HEK293 (cell line): ENCODE data around the gene PRAC2.

Experiments used
- ATF2 ChIP-seq: fragments of 450-650 bp; formaldehyde crosslinking; IDR thresholded peaks from 2 replicates; pipeline ENCODE4 v1.5.1; 2016; ENCODE audit warnings: missing biosample characterization, missing genetic modification characterization, low read depth
- GFI1B ChIP-seq: fragments of 450-650 bp; formaldehyde crosslinking; IDR thresholded peaks from 2 replicates; pipeline ENCODE4 v1.5.1; 2016; ENCODE audit warnings: missing biosample characterization, missing genetic modification characterization
- KLF10 ChIP-seq: fragments of 450-650 bp; IDR thresholded peaks from 2 replicates; pipeline ENCODE4 v1.5.1; 2018; ENCODE audit warnings: missing biosample characterization, mild to moderate bottlenecking, missing genetic modification characterization
- KLF17 ChIP-seq: fragments of 450-650 bp; formaldehyde crosslinking; IDR thresholded peaks from 2 replicates; pipeline ENCODE4 v1.5.1; 2016; ENCODE audit warnings: missing biosample characterization, missing genetic modification characterization
- MEIS1 ChIP-seq: sonication (generic); formaldehyde crosslinking; IDR thresholded peaks from 2 replicates; pipeline ENCODE4 v1.8.1; 2022; ENCODE audit warnings: missing genetic modification reagents, mild to moderate bottlenecking, borderline replicate concordance
- WT1 ChIP-seq: fragments of 450-650 bp; formaldehyde crosslinking; IDR thresholded peaks from 2 replicates; pipeline ENCODE4 v1.5.1; 2016; ENCODE audit warnings: missing biosample characterization, missing genetic modification characterization
- ZBTB11 ChIP-seq: fragments of 450-650 bp; formaldehyde crosslinking; conservative IDR thresholded peaks from 2 replicates; pipeline ENCODE4 v1.5.1; 2016; ENCODE audit warnings: low read depth, missing biosample characterization, missing genetic modification characterization
- ZBTB44 ChIP-seq: fragments of 450-650 bp; IDR thresholded peaks from 2 replicates; pipeline ENCODE4 v1.5.1; 2018; ENCODE audit warnings: missing biosample characterization, mild to moderate bottlenecking, missing genetic modification characterization
- ZFP37 ChIP-seq: fragments of 450-650 bp; formaldehyde crosslinking; IDR thresholded peaks from 2 replicates; pipeline ENCODE4 v1.5.1; 2016; ENCODE audit warnings: missing biosample characterization, missing genetic modification characterization
- ZNF114 ChIP-seq: fragments of 450-650 bp; formaldehyde crosslinking; IDR thresholded peaks from 2 replicates; pipeline ENCODE4 v1.5.0; 2017; ENCODE audit warnings: missing biosample characterization, missing genetic modification characterization
- ZNF157 ChIP-seq: fragments of 450-650 bp; formaldehyde crosslinking; IDR thresholded peaks from 2 replicates; pipeline ENCODE4 v1.5.1; 2016; ENCODE audit warnings: missing biosample characterization, missing genetic modification characterization
- ZNF184 ChIP-seq: fragments of 450-650 bp; IDR thresholded peaks from 2 replicates; pipeline ENCODE4 v1.5.1; 2018; ENCODE audit warnings: missing biosample characterization, mild to moderate bottlenecking, missing genetic modification characterization
- ZNF2 ChIP-seq: fragments of 450-650 bp; formaldehyde crosslinking; IDR thresholded peaks from 2 replicates; pipeline ENCODE4 v1.5.1; 2016; ENCODE audit warnings: missing biosample characterization, missing genetic modification characterization
- ZNF211 ChIP-seq: fragments of 450-650 bp; formaldehyde crosslinking; IDR thresholded peaks from 2 replicates; pipeline ENCODE4 v1.5.1; 2016; ENCODE audit warnings: low read depth, missing biosample characterization, missing genetic modification characterization
- ZNF274 ChIP-seq, 2 experiments: fragments of 200-500 bp in 1 of 2; fragments of 450-650 bp in 1 of 2; sonication (Bioruptor generic) in 1 of 2; formaldehyde crosslinking in 1 of 2; IDR thresholded peaks; 2 replicates each; pipeline versions ENCODE4 v1.5.1 to v1.6.1; 2014 to 2016; ENCODE audit warnings: borderline replicate concordance in 1 of 2, inconsistent platforms in 1 of 2, low read length in 1 of 2, missing biosample characterization in 1 of 2, missing genetic modification characterization in 1 of 2
- ZNF302 ChIP-seq: fragments of 450-650 bp; formaldehyde crosslinking; IDR thresholded peaks from 2 replicates; pipeline ENCODE4 v1.5.1; 2016; ENCODE audit warnings: missing biosample characterization, missing genetic modification characterization, low read depth
- ZNF350 ChIP-seq: fragments of 450-650 bp; formaldehyde crosslinking; IDR thresholded peaks from 2 replicates; pipeline ENCODE4 v1.5.0; 2017; ENCODE audit warnings: missing biosample characterization, mild to moderate bottlenecking, missing genetic modification characterization
- ZNF354C ChIP-seq: fragments of 450-650 bp; formaldehyde crosslinking; IDR thresholded peaks from 2 replicates; pipeline ENCODE4 v1.5.1; 2016; ENCODE audit warnings: missing biosample characterization, missing genetic modification characterization, low read depth, borderline replicate concordance
- ZNF404 ChIP-seq: fragments of 450-650 bp; formaldehyde crosslinking; IDR thresholded peaks from 2 replicates; pipeline ENCODE4 v1.5.1; 2017; ENCODE audit warnings: missing biosample characterization, missing genetic modification characterization
- ZNF501 ChIP-seq: fragments of 450-650 bp; formaldehyde crosslinking; IDR thresholded peaks from 2 replicates; pipeline ENCODE4 v1.5.1; 2016; ENCODE audit warnings: missing biosample characterization, missing genetic modification characterization
- ZNF510 ChIP-seq: fragments of 450-650 bp; formaldehyde crosslinking; IDR thresholded peaks from 2 replicates; pipeline ENCODE4 v1.5.1; 2018; ENCODE audit warnings: mild to moderate bottlenecking, missing genetic modification characterization, missing biosample characterization; ENCODE audit not compliant: insufficient replicate concordance
- ZNF544 ChIP-seq: fragments of 450-650 bp; formaldehyde crosslinking; IDR thresholded peaks from 2 replicates; pipeline ENCODE4 v1.5.0; 2017; ENCODE audit warnings: missing biosample characterization, missing genetic modification characterization
- ZNF558 ChIP-seq: fragments of 450-650 bp; formaldehyde crosslinking; IDR thresholded peaks from 2 replicates; pipeline ENCODE4 v1.5.1; 2016; ENCODE audit warnings: missing biosample characterization, missing genetic modification characterization
- ZNF580 ChIP-seq: fragments of 450-650 bp; formaldehyde crosslinking; IDR thresholded peaks from 2 replicates; pipeline ENCODE4 v1.5.1; 2016; ENCODE audit warnings: missing biosample characterization, missing genetic modification characterization
- ZNF629 ChIP-seq: fragments of 450-650 bp; formaldehyde crosslinking; IDR thresholded peaks from 2 replicates; pipeline ENCODE4 v1.5.1; 2017; ENCODE audit warnings: missing biosample characterization, missing genetic modification characterization
- ZNF670 ChIP-seq: fragments of 450-650 bp; formaldehyde crosslinking; IDR thresholded peaks from 2 replicates; pipeline ENCODE4 v1.5.1; 2016; ENCODE audit warnings: missing biosample characterization, missing genetic modification characterization, low read depth
- ZNF692 ChIP-seq: fragments of 450-650 bp; formaldehyde crosslinking; IDR thresholded peaks from 2 replicates; pipeline ENCODE4 v1.5.1; 2016; ENCODE audit warnings: missing biosample characterization, missing genetic modification characterization
- ZNF701 ChIP-seq: fragments of 450-650 bp; formaldehyde crosslinking; IDR thresholded peaks from 2 replicates; pipeline ENCODE4 v1.5.1; 2016; ENCODE audit warnings: missing biosample characterization, missing genetic modification characterization
- ZNF791 ChIP-seq: fragments of 450-650 bp; formaldehyde crosslinking; IDR thresholded peaks from 2 replicates; pipeline ENCODE4 v1.5.1; 2016; ENCODE audit warnings: missing biosample characterization, missing genetic modification characterization
- ZNF843 ChIP-seq: fragments of 450-650 bp; formaldehyde crosslinking; IDR thresholded peaks from 2 replicates; pipeline ENCODE4 v1.5.1; 2016; ENCODE audit warnings: missing biosample characterization, missing genetic modification characterization
- ZSCAN23 ChIP-seq: fragments of 450-650 bp; formaldehyde crosslinking; IDR thresholded peaks from 2 replicates; pipeline ENCODE4 v1.5.1; 2016; ENCODE audit warnings: missing biosample characterization, missing genetic modification characterization

The PRAC2 gene

GRCh38 chr17:48678141-48678971 lies 44.6 kb upstream of the PRAC2 start (continued):
- TF ChIP-seq KLF10 (tag by site-specific recombination) (peak; percentile 38; the same call in 1 of the 2 replicates), ZNF184 (tag by site-specific recombination) (0 out of 2 replicates have a peak, but pooled peaks have one; percentile 22), ZNF350 (tag by site-specific recombination) (no peak), ZNF692 (no peak), ZBTB44 (no peak), ZNF791 (tag by site-specific recombination) (no peak), ZNF843 (no peak), ZBTB11 (tag by site-specific recombination) (no peak), ZNF114 (tag by site-specific recombination) (no peak), ZNF558 (tag by site-specific recombination) (no peak), ZNF580 (tag by site-specific recombination) (no peak), ZNF701 (no peak), ZNF211 (tag by site-specific recombination) (no peak), ZNF354C (no peak), ZNF2 (tag by site-specific recombination) (peak; percentile 58; the same call in 1 of the 2 replicates), ZNF670 (no peak), ZSCAN23 (tag by site-specific recombination) (no peak), ZNF544 (no peak), ZFP37 (tag by site-specific recombination) (no peak; the same call in 1 of the 2 replicates), ZNF629 (tag by site-specific recombination) (no peak), KLF17 (tag by site-specific recombination) (0 out of 2 replicates have a peak, but pooled peaks have one; percentile 39), WT1 (tag by site-specific recombination) (no peak), ZNF274 (IDR thresholded peaks at IDR 0.05; ENCODE audit: low read length) (no peak), ZNF274 (tag by site-specific recombination; IDR thresholded peaks at IDR 0.05; ENCODE audit: borderline replicate concordance) (no peak), ZNF157 (no peak), GFI1B (tag by site-specific recombination) (no peak), ZNF404 (tag by site-specific recombination) (no peak), ATF2 (tag by site-specific recombination) (no peak), ZNF510 (tag by site-specific recombination) (no peak), ZNF302 (tag by site-specific recombination) (no peak), ZNF501 (tag by site-specific recombination) (peak; percentile 37; the same call in 1 of the 2 replicates), MEIS1 (CRISPR knock-in tag) (no peak)
